ENCODE data around the gene HIF3A.

HIF3A gene

GRCh38 chr19:46296722-46297461 lies at the start of gene HIF3A:
Gene HIF3A, plus strand, starts transcription at chr19:46297042. Its CDS starts 35 bp downstream, at chr19:46297077.
- Histone ChIP-seq H3K79me2 (ENCODE audit: low read length) (no peaks in the 10 kb centered on the region), H3K9ac (ENCODE audit: low read length) (no peak within 1 kb of the TSS), H3K9me2 (replicated peaks; ENCODE audit: insufficient read depth, low read length) (no peaks in the 10 kb centered on the region), H3K27me3 (replicated peaks; ENCODE audit: insufficient read depth, low read length) (peaks cover 74% of the 10 kb centered on the region), H3K4me2 (ENCODE audit: low read depth, low read length) (no peak within 1 kb of the TSS), H3K36me3 (replicated peaks; ENCODE audit: insufficient read depth, low read length) (no peaks in the 10 kb centered on the region), H3K4me3 (ENCODE audit: low read length) (no peak within 1 kb of the TSS), H2AFZ (ENCODE audit: low read length) (no peak within 1 kb of the TSS), H3K27ac (ENCODE audit: low read length) (no peak within 1 kb of the TSS), H3F3A (ENCODE audit: insufficient read depth, low read length) (no peaks in the 10 kb centered on the region), H4K20me1 (ENCODE audit: insufficient read depth, low read length) (no peaks in the 10 kb centered on the region), H3K4me1 (ENCODE audit: low read length) (no peaks in the 10 kb centered on the region), H3K9me3 (replicated peaks; ENCODE audit: insufficient read depth, low read length) (no peaks in the 10 kb centered on the region)
- no peak for TF ChIP-seq EZH2phosphoT487 (IDR thresholded peaks at IDR 0.05; ENCODE audit: low read length)
- no peak for TF ChIP-seq CTCF (IDR thresholded peaks at IDR 0.05; ENCODE audit: low read length)
- TF ChIP-seq EZH2 (optimal IDR thresholded peaks at IDR 0.05; ENCODE audit: low read depth, low read length), result no peak
- no peak for DNase-seq

GRCh38 chr19:46250076-46250735 lies 46.6 kb upstream of the HIF3A start:
- H3K4me2 ChIP-seq (ENCODE audit: low read depth, low read length), result no peak overlapping the region
- no peak for DNase-seq
- H2AFZ ChIP-seq (ENCODE audit: low read length), result no peak overlapping the region
- no peaks in the 10 kb centered on the region for H4K20me1 ChIP-seq (ENCODE audit: insufficient read depth, low read length)
- TF ChIP-seq CTCF (IDR thresholded peaks at IDR 0.05; ENCODE audit: low read length) (no peak), EZH2 (optimal IDR thresholded peaks at IDR 0.05; ENCODE audit: low read depth, low read length) (no peak)
- no peak overlapping the region for H3K9ac ChIP-seq (ENCODE audit: low read length)
- no peaks in the 10 kb centered on the region for H3K9me2 ChIP-seq (replicated peaks; ENCODE audit: insufficient read depth, low read length)
- no peaks in the 10 kb centered on the region for H3K4me1 ChIP-seq (ENCODE audit: low read length)
- no peaks in the 10 kb centered on the region for H3K36me3 ChIP-seq (replicated peaks; ENCODE audit: insufficient read depth, low read length)
- H3K4me3 ChIP-seq (ENCODE audit: low read length), result no peak overlapping the region
- H3K79me2 ChIP-seq (ENCODE audit: low read length), result no peaks in the 10 kb centered on the region
- peaks cover 67% of the 10 kb centered on the region for H3K27me3 ChIP-seq (replicated peaks; ENCODE audit: insufficient read depth, low read length)
- H3K9me3 ChIP-seq (replicated peaks; ENCODE audit: insufficient read depth, low read length), result no peaks in the 10 kb centered on the region
- no peak overlapping the region for H3K27ac ChIP-seq (ENCODE audit: low read length)
- no peaks in the 10 kb centered on the region for H3F3A ChIP-seq (ENCODE audit: insufficient read depth, low read length)

GRCh38 chr19:46251416-46251815 lies 45.4 kb upstream of the HIF3A start:
- no peaks in the 10 kb centered on the region for H3K36me3 ChIP-seq (replicated peaks; ENCODE audit: insufficient read depth, low read length)
- H3K27me3 ChIP-seq (replicated peaks; ENCODE audit: insufficient read depth, low read length), result peaks cover 70% of the 10 kb centered on the region
- H3K9me2 ChIP-seq (replicated peaks; ENCODE audit: insufficient read depth, low read length), result no peaks in the 10 kb centered on the region
- no peak overlapping the region for H3K9ac ChIP-seq (ENCODE audit: low read length)
- TF ChIP-seq EZH2 (optimal IDR thresholded peaks at IDR 0.05; ENCODE audit: low read depth, low read length) (no peak), CTCF (IDR thresholded peaks at IDR 0.05; ENCODE audit: low read length) (no peak), EZH2phosphoT487 (IDR thresholded peaks at IDR 0.05; ENCODE audit: low read length) (no peak)
- no peak overlapping the region for H3K4me2 ChIP-seq (ENCODE audit: low read depth, low read length)
- no peaks in the 10 kb centered on the region for H3F3A ChIP-seq (ENCODE audit: insufficient read depth, low read length)
- H3K27ac ChIP-seq (ENCODE audit: low read length), result no peak overlapping the region
- no peaks in the 10 kb centered on the region for H4K20me1 ChIP-seq (ENCODE audit: insufficient read depth, low read length)
- no peak overlapping the region for H3K4me3 ChIP-seq (ENCODE audit: low read length)
- no peaks in the 10 kb centered on the region for H3K4me1 ChIP-seq (ENCODE audit: low read length)
- H3K9me3 ChIP-seq (replicated peaks; ENCODE audit: insufficient read depth, low read length), result no peaks in the 10 kb centered on the region
- no peaks in the 10 kb centered on the region for H3K79me2 ChIP-seq (ENCODE audit: low read length)
- DNase-seq, result no peak
- no peak overlapping the region for H2AFZ ChIP-seq (ENCODE audit: low read length)
